Measurements from ENCODE around the gene SOX10.

GRCh38 chr22:37933711-37934376, 50.5 kb downstream of the SOX10 start:
- TF ChIP-seq CTCF (IDR thresholded peaks at IDR 0.05; ENCODE audit: low read depth, low read length) (peak; percentile 96), POLR2A (IDR thresholded peaks at IDR 0.05; ENCODE audit: extremely low read depth, insufficient read length) (no peak), MYC (IDR thresholded peaks at IDR 0.05; ENCODE audit: low read depth, low read length) (no peak)
